HG03135 (cell line): ENCODE results near the gene TRIOBP.

Experiments used
- ATAC-seq: cut with Tn5 transposase; IDR thresholded peaks from one replicate; pipeline ENCODE4 v1.9.1; 2021; ENCODE audit warnings: mild to moderate bottlenecking, moderate library complexity; ENCODE audit not compliant: unreplicated experiment

Gene TRIOBP

DNA sequence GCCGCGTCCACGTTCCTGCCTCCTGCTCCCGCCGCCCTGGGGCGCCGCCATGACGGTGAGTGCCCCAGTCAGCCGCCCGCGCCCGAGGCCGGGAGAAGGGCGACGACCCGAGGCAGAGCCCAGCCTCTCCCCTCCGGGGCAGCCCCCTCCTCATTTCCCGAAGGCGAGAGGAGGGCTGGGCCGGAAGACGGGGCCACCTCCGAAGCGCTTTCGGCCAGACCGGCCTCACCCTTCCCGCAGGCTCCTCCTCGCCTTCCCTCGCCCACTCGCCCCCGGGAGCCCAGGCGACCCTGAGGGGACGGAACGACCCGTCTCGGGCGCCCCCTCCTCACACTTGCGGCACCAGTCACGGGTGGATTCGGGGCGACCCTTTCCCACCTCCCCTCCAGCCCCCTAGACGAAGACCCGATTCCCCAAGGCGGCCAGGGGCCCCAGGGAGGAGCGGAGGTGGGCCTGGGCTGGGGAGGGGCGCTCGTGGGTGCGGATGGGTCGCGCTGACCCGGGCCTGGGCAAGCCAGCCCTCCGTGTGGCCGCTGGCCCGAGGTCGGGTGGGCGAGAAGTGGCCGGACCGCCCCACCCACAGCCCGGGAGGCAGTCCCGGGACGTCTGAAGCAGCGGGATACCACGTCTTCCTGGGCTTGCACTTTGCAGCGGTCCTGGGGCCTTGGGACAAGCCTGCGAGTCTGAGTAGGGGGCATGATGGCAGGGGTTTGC, 49.7 kb downstream of the TRIOBP start:
- ATAC-seq = peak; percentile 23

GRCh38 chr22:37747080-37747714, 50.3 kb downstream of the TRIOBP start:
- ATAC-seq = no peak

GRCh38 chr22:37747715-37748100, 50.9 kb downstream of the TRIOBP start:
- ATAC-seq = no peak

- no peak for ATAC-seq
Observed at GRCh38 chr22:37748659-37749058, 51.8 kb downstream of the TRIOBP start.

GRCh38 chr22:37749226-37749625, 52.4 kb downstream of the TRIOBP start:
- ATAC-seq = no peak

DNA sequence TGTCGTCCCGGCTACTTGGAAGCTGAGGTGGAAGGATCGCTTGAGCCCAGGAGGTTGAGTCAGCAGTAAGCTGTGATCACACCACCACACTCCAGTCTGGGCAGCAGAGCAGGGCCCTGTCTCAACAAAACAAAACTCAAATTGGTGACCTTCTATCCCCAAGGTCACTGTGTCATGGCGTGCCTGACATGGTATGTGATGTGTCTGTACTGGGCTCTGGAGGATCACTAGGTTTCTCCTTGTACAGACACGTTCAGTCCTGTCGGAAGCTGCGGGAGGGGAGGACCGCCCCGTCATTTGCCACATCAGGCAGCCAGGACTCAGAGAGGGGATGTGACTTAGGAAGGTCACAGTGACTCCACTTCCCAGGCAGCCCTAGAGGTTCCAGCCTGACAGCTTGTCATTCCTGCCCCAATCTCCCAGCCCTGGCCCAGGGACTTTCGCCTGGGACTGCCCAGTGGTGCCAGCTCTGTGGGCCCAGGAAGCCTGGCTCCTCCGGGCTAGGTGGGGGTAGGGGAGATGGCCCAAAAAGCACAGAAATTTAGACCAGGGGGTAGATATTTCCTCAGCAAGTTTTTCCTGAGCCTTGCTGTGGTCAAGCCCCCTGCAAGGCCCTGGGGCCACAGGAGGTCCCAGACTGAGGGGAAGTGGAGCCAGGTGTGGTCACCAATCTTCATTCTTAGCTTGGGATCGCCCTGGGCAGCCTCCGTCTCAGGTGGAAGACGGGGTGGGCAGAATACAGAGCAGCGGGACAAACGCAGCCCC, 53.2 kb downstream of the TRIOBP start:
- ATAC-seq = no peak

DNA sequence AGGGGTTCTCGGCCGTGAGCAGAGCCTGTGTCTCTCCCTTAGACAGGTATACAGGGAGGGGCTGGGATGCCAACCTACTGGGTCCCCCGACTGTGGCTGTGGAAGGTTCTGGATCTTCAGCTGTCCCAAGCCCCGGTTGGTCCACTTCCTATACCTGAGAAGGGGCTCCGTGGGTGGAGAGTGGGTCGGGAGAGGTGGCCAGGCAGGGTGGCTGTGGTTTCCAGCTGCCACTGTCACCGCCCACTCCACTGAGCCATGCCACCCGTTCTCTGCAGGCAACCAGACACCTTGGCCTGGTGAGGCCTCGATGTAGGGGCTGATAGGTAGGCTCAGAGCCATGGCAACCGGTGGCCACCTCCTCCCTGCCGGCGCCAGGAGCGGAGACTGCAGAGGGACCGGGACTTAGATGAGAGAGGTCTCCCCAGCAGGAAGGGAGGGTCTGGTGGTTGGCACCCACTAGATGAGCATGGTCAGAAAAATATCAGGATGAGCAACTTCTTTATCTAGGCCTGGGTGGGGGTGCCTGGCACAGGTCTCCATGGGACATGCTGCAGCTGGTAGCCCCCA, 53.8 kb downstream of the TRIOBP start:
- ATAC-seq = no peak

- no peak for ATAC-seq
Observed at GRCh38 chr22:37751449-37752188, 54.8 kb downstream of the TRIOBP start.

DNA sequence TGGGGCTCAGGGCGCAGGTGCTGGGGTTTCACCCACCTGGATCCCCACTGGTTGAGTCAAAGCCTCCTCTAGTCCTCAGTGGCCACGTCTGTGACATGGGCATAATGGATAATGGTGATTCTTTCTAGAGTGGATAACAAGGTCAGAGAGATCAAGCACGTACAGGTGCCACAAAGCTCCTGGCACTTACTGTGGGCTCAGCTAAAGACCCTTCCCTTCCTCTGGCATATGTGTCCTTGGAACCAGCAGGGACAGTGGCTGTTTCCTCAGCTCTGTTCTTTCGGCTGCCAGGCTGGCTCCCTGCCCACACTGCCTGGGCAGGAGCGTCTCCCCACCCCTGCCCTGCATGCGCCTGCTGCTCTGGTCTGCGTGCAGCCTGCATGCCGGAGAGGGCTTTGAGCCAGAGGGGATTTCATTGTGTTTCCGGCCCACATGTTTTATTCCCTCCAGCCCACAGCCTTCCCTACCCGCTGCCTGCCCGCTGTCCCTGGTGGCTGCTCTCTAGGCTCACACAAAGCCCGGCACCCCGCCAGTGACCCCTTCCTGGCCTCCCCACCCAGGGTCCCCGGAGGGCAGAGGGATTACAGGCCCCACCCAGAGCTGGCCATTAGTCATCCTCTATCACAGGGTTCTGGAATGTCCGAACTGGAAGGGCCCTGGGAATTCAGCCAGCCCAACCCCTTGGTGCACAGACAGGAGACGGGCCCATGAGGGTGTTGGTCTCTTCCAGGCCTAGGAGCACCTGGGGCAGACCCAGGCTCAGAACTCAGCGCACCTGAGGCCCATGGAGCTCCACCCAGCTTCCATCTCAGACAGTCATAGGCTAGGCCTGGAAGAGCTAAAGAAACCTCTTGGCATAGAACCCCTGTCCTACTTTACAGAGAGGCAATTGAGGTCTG, 55.6 kb downstream of the TRIOBP start:
- ATAC-seq = no peak

DNA sequence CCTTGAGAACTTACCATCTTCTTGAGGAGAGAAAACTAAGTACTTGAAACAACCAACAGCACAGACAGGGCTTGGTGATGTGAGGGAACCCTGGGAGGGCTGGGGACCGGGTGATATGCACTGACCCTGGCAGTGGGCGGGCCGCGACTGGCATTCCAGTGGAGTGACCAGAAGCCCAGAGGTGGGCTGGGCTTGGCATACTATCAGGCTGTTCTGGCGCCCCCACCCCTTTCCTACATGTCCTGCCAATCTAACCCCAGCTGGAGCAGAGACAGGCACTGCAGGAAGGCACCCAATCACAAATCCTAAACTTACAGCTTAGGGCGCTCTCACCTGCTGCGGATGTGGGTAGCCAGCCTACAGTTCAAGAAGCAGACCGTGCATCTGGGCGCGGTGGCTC, 56.9 kb downstream of the TRIOBP start:
- ATAC-seq = no peak

GRCh38 chr22:37757663-37758062, 60.8 kb downstream of the TRIOBP start:
- ATAC-seq = no peak

GRCh38 chr22:37758694-37759093, 61.8 kb downstream of the TRIOBP start:
- no peak for ATAC-seq

GRCh38 chr22:37759281-37759680, 62.4 kb downstream of the TRIOBP start:
- no peak for ATAC-seq

- ATAC-seq = no peak
Observed at GRCh38 chr22:37760152-37760551, 63.3 kb downstream of the TRIOBP start.

- ATAC-seq = no peak
Observed at GRCh38 chr22:37762389-37762836, 65.6 kb downstream of the TRIOBP start.

GRCh38 chr22:37763012-37763411, 66.2 kb downstream of the TRIOBP start:
- ATAC-seq = no peak

DNA sequence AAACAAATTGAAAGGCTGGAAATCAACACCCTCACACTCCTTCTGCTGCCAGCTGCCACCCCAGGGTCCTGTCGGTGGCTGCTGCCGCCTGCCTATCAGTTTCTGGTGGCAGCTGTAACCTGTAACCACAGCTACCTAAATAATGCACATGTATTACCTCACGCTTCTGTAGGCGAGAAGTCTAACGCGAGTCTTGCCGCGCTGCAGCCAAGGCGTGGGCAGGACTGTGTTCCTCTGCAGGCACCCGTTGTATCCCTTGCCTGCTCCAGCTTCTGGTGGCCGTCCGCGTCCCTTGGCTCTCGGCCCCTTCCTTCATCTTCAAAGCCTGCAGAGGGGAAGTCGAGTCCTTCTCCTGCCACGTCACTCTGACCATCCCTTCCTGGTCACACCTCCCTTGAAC, 66.8 kb downstream of the TRIOBP start:
- no peak for ATAC-seq

- ATAC-seq = no peak
Observed at GRCh38 chr22:37764622-37765021, 67.8 kb downstream of the TRIOBP start.

- no peak for ATAC-seq
Observed at GRCh38 chr22:37765498-37765897, 68.7 kb downstream of the TRIOBP start.
